ENCODE results near the gene INTS11. TPM values are rescaled to one million over a fixed set of nuclear protein-coding genes. Genes with fewer than 3 reads are reported as not detected.

Gene INTS11
- total and polyA plus RNA-seq, 10 of the 15 experiments (the other 5 are each of a cell fraction or from before 2014, with no cell fraction given) = 2.5 to 117 (median 77.7) TPM

- SMC1A ChIA-PET (ENCODE audit: uncharacterized antibody, unreplicated experiment) = no interaction called here
- FAIRE-seq (no peak), DNase-seq (ENCODE audit: low read depth, low spot score) (no peak), ATAC-seq (no peak)
- H2AFZ ChIP-seq (ENCODE audit: control insufficient read depth, low read depth, low read length) = no peak overlapping the region
- RAD21 ChIA-PET (ENCODE audit: unreplicated experiment) = no interaction called here
- H3K9ac ChIP-seq (ENCODE audit: control insufficient read depth, insufficient read depth, low read length) = no peak overlapping the region
- H3K4me2 ChIP-seq (ENCODE audit: control insufficient read depth, insufficient read depth) = no peak overlapping the region
- CTCF ChIA-PET = interaction anchor here (1.1 to 1.2 kb wide), 2 partner anchors 36 to 141 kb away, joined by 3 read pairs; no protein-coding TSS in a partner anchor
- intact Hi-C loops (cut with micrococcal nuclease; ENCODE audit: unreplicated experiment) = no loop called here
- no peaks in the 10 kb centered on the region for H3K4me1 ChIP-seq (ENCODE audit: control insufficient read depth, insufficient read depth, low read length)
- BruUV-seq (replicated peaks) = no TSS peak
- no peaks in the 10 kb centered on the region for H3K27me3 ChIP-seq (replicated peaks in 1 of 2; ENCODE audit: control insufficient read depth in 2 of 2, insufficient read depth in 2 of 2, low read length in 1 of 2)
- WGBS (ENCODE audit: insufficient coverage, insufficient replicate concordance, low lambda C conversion rate, missing lambda C conversion rate) = 93% methylated on average over 9 of the region's 9 CpGs
- POLR2A ChIA-PET = interaction anchor here (0.6 to 1.3 kb wide), 2 partner anchors 13 to 264 kb away, joined by 8 read pairs; no protein-coding TSS in a partner anchor
- no peak for TF ChIP-seq PML (IDR thresholded peaks at IDR 0.05; ENCODE audit: low read length)
- TF ChIP-seq FOS (IDR thresholded peaks at IDR 0.05; ENCODE audit: borderline replicate concordance, extremely low read depth, insufficient read length) = no peak
- no peak for TF ChIP-seq YY1 (IDR thresholded peaks at IDR 0.05; ENCODE audit: low read depth, low read length)
- TF ChIP-seq PAX8 (IDR thresholded peaks at IDR 0.05) = no peak
- TF ChIP-seq CREB1 (IDR thresholded peaks at IDR 0.05; ENCODE audit: low read depth) = no peak
- no peak for TF ChIP-seq ETV6 (conservative IDR thresholded peaks at IDR 0.05 in 1 of 2, IDR thresholded peaks at IDR 0.05 in 1 of 2; ENCODE audit: borderline replicate concordance in 1 of 2, low read depth in 1 of 2)
- no peak for TF ChIP-seq CBX3 (IDR thresholded peaks at IDR 0.05; ENCODE audit: borderline replicate concordance, low read depth)
- TF ChIP-seq NFIC (IDR thresholded peaks at IDR 0.05; ENCODE audit: low read depth, low read length) = no peak
- no peak for TF ChIP-seq USF1 (IDR thresholded peaks at IDR 0.05; ENCODE audit: borderline replicate concordance, extremely low read length, insufficient read depth, low read depth, low read length)
- TF ChIP-seq NKRF (conservative IDR thresholded peaks at IDR 0.05) = no peak
- TF ChIP-seq SP1 (IDR thresholded peaks at IDR 0.05; ENCODE audit: low read depth, low read length) = no peak
- no peak for TF ChIP-seq ZBED1 (IDR thresholded peaks at IDR 0.05; ENCODE audit: borderline replicate concordance)
- TF ChIP-seq CBFB (IDR thresholded peaks at IDR 0.05; ENCODE audit: low read depth) = no peak
- TF ChIP-seq PAX5 (IDR thresholded peaks at IDR 0.05; ENCODE audit: borderline replicate concordance, low read depth, low read length) = no peak
- no peak for TF ChIP-seq HSF1 (IDR thresholded peaks at IDR 0.05; ENCODE audit: low read depth, low read length)
- TF ChIP-seq NR2C2 (IDR thresholded peaks at IDR 0.05; ENCODE audit: borderline replicate concordance, control insufficient read depth, insufficient read length, low read depth) = no peak
- TF ChIP-seq NRF1 (conservative IDR thresholded peaks at IDR 0.05; ENCODE audit: low read depth, low read length) = no peak
- no peak for TF ChIP-seq RAD51 (IDR thresholded peaks at IDR 0.05)
- no peak for TF ChIP-seq ZBTB33 (IDR thresholded peaks at IDR 0.05)
- H3K9me3 ChIP-seq (replicated peaks; ENCODE audit: control insufficient read depth, insufficient read depth, low read length) = no peaks in the 10 kb centered on the region
- H3K79me2 ChIP-seq (ENCODE audit: control insufficient read depth, insufficient read depth, low read length) = peaks cover 4% of the 10 kb centered on the region
- no peak overlapping the region for H3K27ac ChIP-seq (ENCODE audit: control insufficient read depth, insufficient read depth)
- in situ Hi-C loops (cut with MboI) = no loop called here
- H3K4me3 ChIP-seq = no peak overlapping the region
- H4K20me1 ChIP-seq (ENCODE audit: control insufficient read depth, insufficient read depth) = no peaks in the 10 kb centered on the region
- H3K36me3 ChIP-seq (ENCODE audit: control insufficient read depth in 2 of 2, insufficient read depth in 2 of 2, low read length in 1 of 2) = peaks cover 19 to 25% of the 10 kb centered on the region in 2 experiments
These were observed 60.4 kb downstream of the INTS11 start for GRCh38 chr1:1264026-1264425.
